Activated T-helper 9 cell treated with anti-CD3 and anti-CD28 coated beads, Interleukin-2, amount 50 U/mL, for 16 hours (primary cell): ENCODE results near the gene CCR8.
A peak's percentile ranks its signal among the peaks of the same experiment; 100 is the strongest.
"Not testable (repeated sequence)": the region's sequence is repeated elsewhere in the genome, so short reads cannot be mapped to it uniquely, and the experiment has no call there.

Experiments
- DNase-seq: peaks from one replicate; pipeline ENCODE4 v3.0.0-alpha.2; 2020; ENCODE audit warnings: low read depth

CCR8 gene

GRCh38 chr3:39315420-39315819, 14.1 kb upstream of the CCR8 start:
- no peak for DNase-seq

GRCh38 chr3:39317571-39318169, 11.8 kb upstream of the CCR8 start:
- no peak for DNase-seq

- DNase-seq, result no peak
These were observed 11.2 kb upstream of the CCR8 start for GRCh38 chr3:39318301-39318700.

GRCh38 chr3:39319249-39319648, 10.3 kb upstream of the CCR8 start:
- DNase-seq, result no peak

GRCh38 chr3:39321574-39321983, 7.9 kb upstream of the CCR8 start:
- not testable (repeated sequence) for DNase-seq

- not testable (repeated sequence) for DNase-seq
These were observed 7.2 kb upstream of the CCR8 start for GRCh38 chr3:39322209-39322715.

- DNase-seq, result no peak
These were observed 6.6 kb upstream of the CCR8 start for GRCh38 chr3:39322936-39323335.

- DNase-seq, result no peak
These were observed 6.0 kb upstream of the CCR8 start for GRCh38 chr3:39323494-39323893.

GRCh38 chr3:39325236-39325635, 4.3 kb upstream of the CCR8 start:
- no peak for DNase-seq

GRCh38 chr3:39327053-39327745, 2.3 kb upstream of the CCR8 start:
- no peak for DNase-seq

- peak; percentile 1 for DNase-seq
These were observed 1.7 kb upstream of the CCR8 start for GRCh38 chr3:39327746-39328349.

GRCh38 chr3:39330824-39331223, 1.3 kb downstream of the CCR8 start:
- DNase-seq, result no peak

GRCh38 chr3:39332525-39332924, 3.0 kb downstream of the CCR8 start:
- no peak for DNase-seq

- no peak for DNase-seq
These were observed 4.1 kb downstream of the CCR8 start for GRCh38 chr3:39333607-39334006.

- DNase-seq, result no peak
These were observed 4.7 kb downstream of the CCR8 start for GRCh38 chr3:39334205-39334604.

GRCh38 chr3:39338201-39338600, 8.7 kb downstream of the CCR8 start:
- no peak for DNase-seq

GRCh38 chr3:39339086-39339485, 9.6 kb downstream of the CCR8 start:
- no peak for DNase-seq

GRCh38 chr3:39343076-39343717, 13.7 kb downstream of the CCR8 start:
- DNase-seq, result no peak

- DNase-seq, result no peak
These were observed 14.3 kb downstream of the CCR8 start for GRCh38 chr3:39343760-39344159.

GRCh38 chr3:39344746-39345344, 15.3 kb downstream of the CCR8 start:
- DNase-seq, result no peak

GRCh38 chr3:39346785-39347585, 17.5 kb downstream of the CCR8 start:
- DNase-seq, result no peak

GRCh38 chr3:39347586-39347876, 18.0 kb downstream of the CCR8 start:
- no peak for DNase-seq
